CD1c-positive myeloid dendritic cell (primary cell): ENCODE data around the gene SPATA9.

ENCODE experiments used
- DNase-seq: peaks from one replicate; pipeline ENCODE4 v3.0.0-alpha.2; 2016; ENCODE audit errors: extremely low spot score

The SPATA9 gene

DNA sequence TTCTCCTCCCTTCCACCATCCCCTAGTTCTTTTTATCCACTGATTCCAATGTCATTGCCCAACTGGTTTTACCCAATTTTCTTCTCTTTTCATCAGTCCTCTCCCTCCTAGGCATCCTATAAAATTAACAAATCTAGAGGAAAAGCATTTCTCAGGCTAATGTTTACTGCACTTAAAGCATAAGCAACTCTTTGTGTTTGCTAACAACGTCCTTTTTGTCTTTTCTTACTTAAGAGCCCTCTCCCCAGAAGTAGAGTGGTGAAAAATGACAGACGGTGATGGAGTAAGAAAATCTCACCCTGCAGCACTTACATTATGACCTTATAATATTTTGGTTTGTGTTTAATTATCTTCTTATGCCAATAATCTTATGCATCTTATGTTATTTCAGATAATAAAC is 1.6 kb upstream of the SPATA9 start:
- no peak for DNase-seq

DNA sequence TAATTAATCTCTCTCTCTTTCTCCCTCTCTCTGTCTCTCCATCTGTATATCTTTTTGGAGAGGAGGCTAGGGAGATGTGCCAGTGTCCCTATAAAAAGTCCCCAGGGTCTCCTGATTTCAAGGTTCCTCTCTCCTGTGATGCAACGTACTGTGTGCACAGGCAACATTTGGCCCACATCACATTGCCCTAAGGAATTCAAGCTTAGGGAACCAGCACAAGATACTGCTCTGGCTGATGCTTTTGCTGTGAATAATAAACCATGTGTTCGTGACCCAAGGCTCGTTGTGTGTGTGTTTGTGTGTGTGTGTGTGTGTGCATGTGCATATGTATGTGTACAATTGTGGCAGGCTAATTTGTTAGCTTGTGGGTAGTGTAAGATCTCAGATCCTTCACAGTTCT is 9.7 kb downstream of the SPATA9 start:
- DNase-seq, result no peak

DNA sequence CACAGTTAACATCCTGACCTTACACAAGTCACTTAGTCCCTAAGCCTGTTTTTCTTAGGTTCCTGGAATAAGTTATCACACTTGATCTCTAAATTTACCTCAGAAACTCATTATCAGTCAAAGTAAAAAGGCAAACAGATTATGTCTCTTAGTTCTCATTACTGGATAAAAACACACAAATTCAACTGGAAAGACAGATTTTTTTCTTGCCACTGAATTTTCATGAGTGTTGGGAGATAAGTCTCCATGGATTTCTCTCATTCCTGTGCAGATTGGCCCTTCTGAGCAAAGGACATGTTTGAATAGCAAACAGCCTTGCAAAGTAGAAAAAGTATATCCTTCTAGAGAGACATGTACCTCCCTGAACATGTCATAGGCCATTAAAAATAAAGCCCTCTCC is 10.2 kb downstream of the SPATA9 start:
- no peak for DNase-seq

DNA sequence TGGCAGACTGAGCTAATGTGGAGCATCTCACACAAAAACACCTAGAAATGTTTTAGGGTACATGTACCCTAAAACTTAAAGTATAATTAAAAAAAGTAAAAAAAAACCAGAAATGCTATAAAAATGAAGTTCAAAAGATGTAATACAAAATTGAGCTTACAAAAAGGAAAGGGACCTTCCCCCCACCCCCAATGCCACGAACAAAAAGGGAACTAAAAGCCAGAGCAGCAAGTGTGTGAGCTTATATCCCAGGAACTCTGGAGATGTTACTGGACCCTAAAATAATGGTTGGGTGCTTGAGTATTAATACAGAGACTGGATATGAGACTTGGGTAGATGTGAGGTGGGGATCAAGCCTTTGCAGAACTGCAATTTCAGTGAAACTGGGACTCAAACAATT is 11.0 kb downstream of the SPATA9 start:
- DNase-seq, result peak; percentile 18

DNA sequence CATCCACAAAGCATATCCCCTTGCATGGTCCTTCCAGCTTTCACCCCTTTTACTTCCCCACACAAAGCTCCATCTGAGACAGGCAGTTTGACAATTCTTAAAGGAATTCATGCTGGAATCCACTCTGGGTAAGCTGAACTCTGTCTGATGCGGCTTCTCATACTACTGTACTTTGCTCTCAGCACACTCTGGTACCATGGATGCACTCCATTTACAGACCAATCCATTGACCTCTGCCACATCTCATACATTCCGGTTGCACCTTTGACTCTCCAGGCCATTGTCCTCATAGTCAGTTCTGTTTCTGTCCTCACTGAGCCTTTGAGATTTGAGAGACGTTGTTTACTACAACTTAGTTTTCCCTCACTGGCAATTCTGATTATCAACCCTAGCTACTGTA is 12.2 kb downstream of the SPATA9 start:
- no peak for DNase-seq

DNA sequence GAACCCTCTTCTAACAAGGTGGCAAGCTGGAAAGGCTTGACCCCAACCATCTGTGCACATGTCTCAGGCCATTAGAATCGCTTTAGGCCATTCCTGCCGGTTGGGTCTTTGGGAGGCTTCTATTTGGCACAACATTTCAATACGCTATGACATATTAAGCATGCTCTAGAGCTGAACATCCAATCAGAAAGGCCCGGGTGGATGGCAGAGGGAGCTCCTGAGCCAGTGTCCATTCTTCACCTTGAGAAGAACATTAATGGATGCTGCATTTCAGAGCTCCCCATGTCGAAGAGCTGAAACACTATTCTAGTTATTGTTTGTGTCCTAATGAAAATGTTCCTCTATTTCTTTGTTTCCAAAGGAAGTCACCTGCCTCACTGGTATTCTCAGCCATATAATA is 12.8 kb downstream of the SPATA9 start:
- no peak for DNase-seq

DNA sequence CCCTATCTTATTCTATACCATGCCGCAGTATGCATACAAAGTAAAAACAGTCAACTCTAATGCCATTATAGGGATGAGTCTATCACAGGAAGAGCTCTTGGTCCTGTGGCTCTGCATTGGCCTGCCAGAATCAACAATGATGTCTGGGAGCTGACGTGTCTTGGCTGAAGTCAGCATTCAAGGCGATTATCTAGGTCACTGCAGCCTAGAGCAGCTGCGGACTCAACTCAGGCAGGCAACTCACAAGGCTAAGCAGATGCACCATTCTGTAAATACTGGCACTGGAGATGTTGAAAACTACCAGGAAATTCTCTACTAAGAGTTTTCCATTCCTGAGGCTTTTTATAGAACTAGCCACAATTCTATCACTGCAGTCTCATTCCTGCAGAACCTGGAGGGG is 13.3 kb downstream of the SPATA9 start:
- DNase-seq, result no peak

DNA sequence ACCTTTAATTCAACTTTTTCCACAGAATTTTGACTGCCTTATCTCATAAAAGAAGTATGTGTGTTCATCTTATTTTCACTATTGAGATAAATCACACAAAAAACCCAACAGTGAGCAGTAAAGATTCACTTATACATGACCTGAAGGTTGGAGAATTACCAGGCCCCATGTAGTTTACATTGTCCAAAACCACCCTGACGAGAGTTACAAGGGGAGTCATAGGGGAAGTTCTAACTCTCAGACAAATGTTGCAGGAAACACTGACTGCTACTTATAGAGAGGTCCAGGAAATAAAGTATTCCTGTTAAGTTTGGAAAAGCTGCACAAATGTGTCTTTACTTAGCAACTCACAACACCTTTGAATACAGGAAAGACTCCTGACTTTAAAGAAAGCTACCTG is 14.1 kb downstream of the SPATA9 start:
- no peak for DNase-seq

DNA sequence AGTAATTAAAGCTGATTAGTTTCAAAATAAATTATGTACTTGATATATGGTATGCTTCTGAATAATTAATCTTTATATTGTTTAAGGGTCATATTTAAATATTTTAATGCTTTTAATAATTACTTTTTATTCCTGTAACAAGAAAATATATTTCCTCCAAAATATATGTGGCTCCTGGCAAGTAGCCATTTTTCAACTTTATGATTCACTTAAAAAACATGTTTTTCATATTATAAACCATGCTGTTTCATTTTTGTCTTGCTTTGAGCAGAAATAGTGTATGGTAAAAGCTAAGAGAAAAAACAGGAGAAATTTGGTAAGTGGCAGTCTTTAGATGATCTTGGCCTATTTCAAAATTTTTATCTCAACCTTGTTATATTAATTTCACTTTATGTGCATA is 14.6 kb downstream of the SPATA9 start:
- DNase-seq, result no peak

DNA sequence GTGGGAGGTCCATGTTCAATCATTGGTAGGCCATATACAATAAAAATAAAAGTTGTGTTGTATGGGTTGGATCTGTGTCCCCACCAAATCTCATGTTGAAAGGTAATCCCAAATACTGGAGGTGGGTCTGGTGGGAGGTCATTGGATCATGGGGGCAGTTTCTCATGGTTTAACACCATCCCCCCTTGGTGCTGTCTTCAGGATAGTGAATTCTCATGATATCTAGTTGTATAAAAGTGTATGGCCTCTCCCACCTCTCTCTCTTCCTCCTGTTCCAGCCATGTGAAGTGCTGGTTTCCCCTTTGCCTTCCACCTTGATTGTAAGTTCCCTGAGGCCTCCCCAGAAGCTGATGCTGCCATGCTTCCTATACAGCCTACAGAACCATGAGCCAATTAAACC is 15.1 kb downstream of the SPATA9 start:
- no peak for DNase-seq

DNA sequence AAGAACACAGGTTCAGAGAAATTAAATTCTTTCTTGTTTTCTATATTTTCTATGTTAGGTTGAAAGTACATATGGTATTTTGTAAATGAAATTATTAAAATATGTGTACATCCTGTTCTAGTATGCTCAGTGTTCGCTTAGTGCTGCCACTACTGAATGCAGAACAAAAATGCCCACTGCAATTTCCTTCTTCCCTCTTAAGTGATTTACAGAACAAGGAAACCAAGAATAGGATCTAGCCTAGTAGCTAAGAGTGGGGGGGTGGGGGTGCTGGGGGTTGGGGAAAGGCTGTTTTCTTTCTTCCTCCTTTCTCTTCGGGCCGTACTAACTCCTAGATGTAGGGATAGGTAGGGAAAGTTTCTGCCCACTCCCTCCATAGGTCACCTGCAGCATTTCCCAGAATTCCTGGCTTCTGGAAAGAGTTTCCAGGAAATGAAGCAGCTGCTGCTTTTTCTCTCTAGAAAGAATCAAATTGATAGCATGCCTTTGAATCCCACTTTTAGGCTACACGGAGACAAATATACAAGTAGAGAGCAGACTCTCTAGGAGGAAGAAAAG is 15.7 kb downstream of the SPATA9 start:
- DNase-seq, result peak; percentile 44

DNA sequence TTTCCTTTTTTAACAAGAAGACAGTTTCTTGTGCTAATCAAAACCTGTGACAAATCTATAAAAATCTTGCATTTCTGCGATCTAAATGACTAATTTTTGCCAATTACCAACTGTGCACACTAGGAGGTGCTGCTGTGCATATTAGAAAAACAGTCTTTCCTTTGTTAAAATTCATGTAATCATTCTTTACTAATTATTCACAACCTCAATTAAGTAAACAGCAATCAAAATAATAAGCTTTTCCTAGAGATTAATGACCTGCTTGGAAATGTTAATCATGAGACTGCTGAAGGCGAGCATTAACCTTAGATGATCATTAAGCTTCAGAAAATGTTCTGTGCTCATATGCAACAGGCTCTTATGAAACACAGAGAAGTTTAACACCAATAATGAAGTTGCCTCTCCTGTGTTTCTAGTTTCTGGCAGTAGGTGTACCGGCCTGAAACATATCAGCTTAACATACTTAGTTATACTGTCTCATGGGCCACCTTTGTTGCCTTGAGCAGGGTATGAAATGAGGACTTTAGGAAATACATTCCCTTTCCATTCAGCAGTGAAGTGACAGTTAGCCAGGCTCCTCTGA is 18.5 kb downstream of the SPATA9 start:
- DNase-seq, result peak; percentile 61

DNA sequence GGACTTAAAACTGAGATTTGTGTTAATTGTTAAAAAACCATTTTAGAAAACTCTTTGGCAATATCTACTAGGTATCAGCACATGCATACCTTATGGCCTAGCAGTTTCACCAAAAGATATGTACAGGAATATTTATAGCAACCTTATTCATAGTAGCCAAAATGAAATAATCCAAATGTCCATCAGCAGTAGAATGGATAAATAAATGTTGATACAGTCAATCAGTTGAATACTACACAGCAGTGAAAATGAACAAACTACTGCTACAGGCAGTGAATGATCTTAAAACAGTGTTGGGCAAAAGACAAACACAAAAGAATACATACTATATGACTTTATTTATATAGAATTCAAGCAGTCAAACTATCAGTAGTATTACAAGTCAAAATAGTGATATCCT is 19.8 kb downstream of the SPATA9 start:
- no peak for DNase-seq

DNA sequence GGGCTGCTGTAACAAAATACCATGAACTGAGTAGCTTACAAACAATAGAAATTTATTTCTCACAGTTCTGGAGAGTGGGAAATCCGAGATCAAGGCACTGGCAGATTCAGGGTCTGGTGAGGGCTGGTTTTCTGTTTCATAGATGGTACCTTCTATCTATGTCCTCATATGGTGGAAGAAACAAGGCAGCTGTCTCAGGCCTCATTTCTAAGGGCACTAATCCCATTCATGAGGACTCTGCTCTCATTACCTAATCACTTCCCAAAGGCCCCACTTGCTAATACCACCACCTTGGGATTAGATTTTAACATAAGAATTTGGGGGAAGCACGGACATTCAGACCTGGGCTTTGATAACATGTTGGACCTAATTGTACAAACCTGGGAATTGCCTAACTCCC is 22.7 kb downstream of the SPATA9 start:
- no peak for DNase-seq

DNA sequence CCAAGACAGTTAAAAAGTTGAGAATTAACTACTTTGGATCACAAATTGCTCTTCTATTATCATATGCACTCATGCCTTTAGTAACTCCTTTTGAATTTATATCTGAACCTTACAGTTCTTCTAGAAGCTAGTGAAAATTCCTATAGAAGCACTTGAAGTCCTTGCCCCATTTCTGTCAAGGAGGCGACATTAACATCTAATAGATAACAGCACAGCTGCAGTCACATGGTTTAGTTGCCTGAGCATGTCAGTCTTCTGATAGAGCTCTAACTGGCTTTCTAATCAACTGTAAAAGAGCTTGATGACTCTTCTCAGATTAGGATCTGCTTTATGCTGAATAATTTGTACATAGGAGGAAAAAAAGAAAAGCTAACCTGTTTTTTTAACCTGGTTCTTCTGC is 27.2 kb downstream of the SPATA9 start:
- DNase-seq, result no peak

DNA sequence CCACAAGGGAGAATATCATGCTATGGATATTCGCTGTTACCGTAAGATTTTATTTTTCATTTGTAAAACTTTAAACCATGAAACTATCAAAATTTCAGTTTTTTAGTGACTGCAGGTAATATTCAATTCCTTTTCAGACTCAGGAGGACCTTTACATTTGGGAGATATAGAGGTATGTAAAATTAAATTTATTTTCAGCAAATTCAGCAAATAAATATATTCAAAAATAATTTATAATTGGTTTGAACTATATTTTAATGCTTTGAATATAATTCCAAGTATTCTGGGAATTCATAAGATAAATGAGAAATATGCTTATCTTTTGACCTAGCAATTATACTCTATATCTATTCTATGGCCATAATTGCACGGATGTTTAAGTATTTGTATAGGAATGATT is 28.6 kb downstream of the SPATA9 start:
- no peak for DNase-seq

DNA sequence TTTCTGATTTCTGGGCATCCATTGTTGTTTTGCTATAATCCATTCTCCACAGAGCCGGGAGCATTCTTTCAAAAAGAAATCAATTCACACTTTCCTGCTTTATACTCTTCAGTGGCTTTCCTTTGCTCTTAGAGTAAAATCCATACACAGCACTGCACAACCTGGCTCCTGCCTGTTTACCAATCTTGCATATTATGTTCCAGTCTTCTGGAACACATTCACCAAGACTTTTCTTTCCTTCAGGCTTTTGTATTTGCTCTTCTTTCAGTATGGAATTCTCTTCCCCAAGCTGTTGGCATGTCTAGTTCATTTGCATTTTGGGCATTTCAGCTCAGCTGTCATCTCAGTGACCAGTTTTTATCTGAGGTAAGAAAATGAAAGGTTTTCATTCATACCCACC is 29.9 kb downstream of the SPATA9 start:
- DNase-seq, result no peak

DNA sequence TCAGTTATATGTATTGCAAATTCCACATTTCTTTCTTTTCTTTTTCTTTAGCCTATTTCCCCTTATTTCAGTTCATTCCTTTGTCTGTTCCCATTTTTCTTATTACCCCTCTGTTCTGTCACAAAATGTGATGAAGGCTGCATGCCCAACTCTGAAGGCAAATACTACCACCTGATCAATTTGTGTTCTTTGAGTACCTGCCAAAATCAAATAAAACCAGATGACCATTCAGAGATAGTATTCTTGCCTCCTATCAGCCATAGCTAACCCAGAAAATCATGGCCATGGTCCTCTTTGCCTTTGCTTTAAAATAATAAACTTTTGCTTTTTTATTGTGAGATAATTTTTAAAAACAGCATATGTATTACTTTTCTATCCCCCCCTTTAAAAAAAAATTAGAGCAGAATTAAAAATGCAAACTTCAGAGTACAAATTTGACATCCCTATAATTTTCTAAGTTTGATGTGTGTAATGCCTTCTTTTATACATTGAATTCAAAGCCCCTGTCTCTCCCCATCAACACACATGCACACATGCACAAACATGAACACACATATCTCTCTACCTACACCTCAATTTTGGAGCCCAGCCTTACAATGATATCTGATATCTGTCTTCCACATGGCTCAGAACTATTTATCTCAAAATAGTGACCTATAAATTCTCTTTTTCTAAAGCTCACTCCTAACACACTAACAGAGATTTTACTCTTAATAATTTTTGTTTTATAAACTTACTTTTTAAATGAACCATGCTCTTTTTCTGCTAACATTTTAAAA is 32.8 kb downstream of the SPATA9 start:
- no peak for DNase-seq

DNA sequence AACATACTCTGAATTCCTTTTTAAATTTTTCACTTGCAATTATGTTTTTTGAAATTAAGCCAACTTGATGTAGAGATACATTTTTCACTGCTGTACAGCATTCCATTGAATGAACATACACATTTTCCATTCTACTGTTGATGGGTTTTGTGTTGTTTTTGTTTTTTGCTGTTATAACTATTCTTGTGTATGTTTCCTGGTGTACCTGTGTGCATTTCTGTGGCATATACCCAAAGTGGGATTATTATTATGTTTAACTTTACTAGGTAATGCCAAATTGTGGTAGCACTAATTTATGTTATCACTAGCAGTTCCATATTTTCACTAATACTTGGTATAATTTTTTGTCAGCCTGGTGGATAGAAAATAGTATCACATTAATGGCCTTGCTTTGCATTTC is 33.5 kb downstream of the SPATA9 start:
- no peak for DNase-seq

DNA sequence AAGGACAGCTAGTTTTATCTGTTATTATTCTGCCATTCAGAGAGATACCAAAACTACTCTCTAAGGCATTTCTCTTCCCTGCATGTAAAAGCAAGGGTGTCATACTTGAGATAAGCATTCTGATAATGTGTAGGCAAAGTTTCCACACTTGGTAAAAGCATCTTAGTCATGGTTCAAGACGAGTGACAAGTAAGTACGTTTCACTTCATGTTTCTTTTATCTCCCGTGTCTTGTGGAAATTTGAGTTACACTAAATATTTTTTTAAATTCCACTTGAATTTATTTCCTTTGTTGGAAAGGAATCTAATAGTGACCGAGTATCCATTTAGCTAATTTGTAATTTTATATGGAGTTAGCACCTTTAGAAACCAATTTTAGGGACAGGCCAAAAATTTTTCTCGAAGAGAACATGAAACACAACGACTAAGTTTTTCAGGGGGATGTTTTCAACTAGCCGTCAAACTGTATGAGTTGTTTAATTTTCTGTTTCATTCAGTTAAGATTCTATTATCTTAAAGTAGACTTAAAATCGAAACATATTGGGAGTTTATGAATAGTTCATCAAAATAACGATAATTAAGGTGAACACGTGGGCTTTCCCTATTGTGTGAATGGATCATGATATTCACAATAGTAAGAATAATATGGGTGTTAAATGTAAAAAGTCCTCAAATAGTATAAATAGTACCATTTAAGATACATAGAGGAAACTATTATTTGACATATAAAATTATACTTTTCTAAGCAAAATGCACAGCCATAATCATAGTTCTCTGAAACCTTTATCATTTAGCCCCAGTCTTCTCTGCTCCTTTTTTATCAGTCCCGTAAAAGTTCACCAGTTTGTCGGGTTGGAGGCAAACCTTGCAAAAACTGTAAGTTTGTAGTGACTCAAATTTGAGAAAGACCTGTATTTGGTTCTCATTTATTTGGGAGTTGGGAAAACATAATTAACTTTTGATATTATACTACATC is 34.6 kb downstream of the SPATA9 start:
- peak; percentile 51 for DNase-seq

DNA sequence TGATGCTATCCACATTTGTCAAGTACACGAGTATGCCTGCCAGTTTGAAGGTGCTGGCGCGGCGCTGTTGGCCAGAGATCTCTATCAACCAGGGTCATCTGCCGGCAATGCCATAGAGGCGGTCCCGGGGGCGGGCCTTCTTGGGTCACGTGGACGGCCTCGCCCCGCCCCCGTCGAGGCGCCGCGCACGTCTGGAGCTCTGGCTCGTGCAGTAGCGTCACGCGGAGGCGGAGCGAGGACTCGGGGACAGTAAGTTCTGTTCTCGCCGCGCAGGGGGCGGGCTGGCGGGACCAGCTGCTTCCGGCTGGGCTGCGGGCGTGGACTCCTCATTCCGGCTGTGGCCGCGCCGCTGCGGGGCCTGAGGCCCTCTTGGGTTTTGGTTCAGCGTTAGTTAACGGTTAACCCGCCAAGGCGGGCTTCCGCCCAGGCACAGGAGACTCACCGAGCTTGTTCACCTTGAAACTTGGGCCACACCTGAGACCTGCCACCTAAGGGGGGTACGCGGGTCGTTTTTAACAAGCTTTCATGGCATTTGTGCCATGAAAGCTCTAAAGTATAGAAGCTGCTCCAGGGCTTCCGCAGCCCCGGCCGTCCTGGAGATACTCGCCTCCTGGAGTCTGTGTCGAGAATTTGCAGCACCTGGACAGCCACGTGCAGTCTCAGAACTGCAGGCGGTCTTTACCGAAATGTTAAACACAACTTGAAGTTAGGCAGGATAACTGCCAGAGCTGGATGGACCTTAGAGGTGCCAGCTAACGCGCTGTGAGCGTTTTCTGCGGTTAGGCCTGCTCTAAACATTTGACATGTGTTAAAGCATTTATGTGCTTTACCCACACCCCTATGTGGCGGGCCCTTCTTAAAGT is 36.0 kb downstream of the SPATA9 start, which contains the start of gene RFESD:
RFESD (plus strand) TSS at position 209 of the 863 bp plus-strand sequence. CDS start 5,495 bp downstream, outside the sequence.
- peak; percentile 98 for DNase-seq
